ENCODE measurements around the gene ZFP57. TPM values are rescaled to one million over a fixed set of nuclear protein-coding genes. Genes with fewer than 3 reads are reported as not detected.
"Not testable (repeated sequence)": the region's sequence is repeated elsewhere in the genome, so short reads cannot be mapped to it uniquely, and the experiment has no call there.

ZFP57 gene
- total RNA-seq, 3 donors from 2014 or later, result 0.29 to 2.9 TPM; not detected in 1

GRCh38 chr6:29678114-29678513 is 2.8 kb downstream of the ZFP57 start:
- DNase-seq (ENCODE audit: low spot score in 2 of 2), result no peak
- Histone ChIP-seq H3K36me3 (no peaks in the 10 kb centered on the region), H3K4me3 (no peak overlapping the region), H3K9me3 (no peaks in the 10 kb centered on the region), H3K27me3 (no peaks in the 10 kb centered on the region), H3K4me1 (no peaks in the 10 kb centered on the region), H3K27ac (no peak overlapping the region)
- intact Hi-C loops (cut with DNase I; ENCODE audit: low total_unique reads), result no loop called here
- TF ChIP-seq POLR2AphosphoS5 (IDR thresholded peaks at IDR 0.05) (no peak), POLR2A (IDR thresholded peaks at IDR 0.05) (no peak), CTCF (IDR thresholded peaks at IDR 0.05) (no peak)

- peak overlapping the region; percentile 41 to 44 for H3K27ac ChIP-seq
- peak in 1 of 3 donors; percentile 25 for TF ChIP-seq POLR2AphosphoS5 (IDR thresholded peaks at IDR 0.05)
- TF ChIP-seq POLR2A (IDR thresholded peaks at IDR 0.05), result no peak
- intact Hi-C loops (cut with DNase I; ENCODE audit: low total_unique reads), result no loop called here
- H3K4me3 ChIP-seq, result no peak overlapping the region
- DNase-seq (ENCODE audit: low spot score in 2 of 2), result peak in 1 of 2 donors; percentile 40
- H3K4me1 ChIP-seq, result no peaks in the 10 kb centered on the region
- no peaks in the 10 kb centered on the region for H3K9me3 ChIP-seq
- H3K36me3 ChIP-seq, result no peaks in the 10 kb centered on the region
- H3K27me3 ChIP-seq, result no peaks in the 10 kb centered on the region
These were observed 3.9 kb downstream of the ZFP57 start for GRCh38 chr6:29676981-29677601.

GRCh38 chr6:29675561-29675960 is 5.4 kb downstream of the ZFP57 start:
- H3K27me3 ChIP-seq, result peaks cover 0 to 6% of the 10 kb centered on the region in 2 donors
- H3K9me3 ChIP-seq, result no peaks in the 10 kb centered on the region
- H3K27ac ChIP-seq, result no peak overlapping the region
- H3K36me3 ChIP-seq, result no peaks in the 10 kb centered on the region
- H3K4me3 ChIP-seq, result no peak overlapping the region
- DNase-seq (ENCODE audit: low spot score in 2 of 2), result no peak
- intact Hi-C loops (cut with DNase I; ENCODE audit: low total_unique reads), result no loop called here
- H3K4me1 ChIP-seq, result no peaks in the 10 kb centered on the region
- TF ChIP-seq CTCF (IDR thresholded peaks at IDR 0.05) (no peak), POLR2AphosphoS5 (IDR thresholded peaks at IDR 0.05) (no peak), POLR2A (IDR thresholded peaks at IDR 0.05) (no peak)

GRCh38 chr6:29674008-29674407 is 6.9 kb downstream of the ZFP57 start:
- Histone ChIP-seq H3K36me3 (no peaks in the 10 kb centered on the region), H3K9me3 (no peaks in the 10 kb centered on the region), H3K4me3 (no peak overlapping the region), H3K27ac (no peak overlapping the region), H3K27me3 (peaks cover 0 to 9% of the 10 kb centered on the region in 2 donors), H3K4me1 (no peaks in the 10 kb centered on the region)
- intact Hi-C loops (cut with DNase I; ENCODE audit: low total_unique reads), result no loop called here
- TF ChIP-seq POLR2AphosphoS5 (IDR thresholded peaks at IDR 0.05) (no peak), CTCF (IDR thresholded peaks at IDR 0.05) (no peak), POLR2A (IDR thresholded peaks at IDR 0.05) (no peak)
- no peak for DNase-seq (ENCODE audit: low spot score in 2 of 2)

- Histone ChIP-seq H3K36me3 (no peaks in the 10 kb centered on the region), H3K4me1 (no peaks in the 10 kb centered on the region), H3K27me3 (peaks cover 0 to 9% of the 10 kb centered on the region in 2 donors), H3K27ac (no peak overlapping the region), H3K4me3 (no peak overlapping the region), H3K9me3 (no peaks in the 10 kb centered on the region)
- intact Hi-C loops (cut with DNase I; ENCODE audit: low total_unique reads), result no loop called here
- TF ChIP-seq CTCF (IDR thresholded peaks at IDR 0.05), result no peak
- TF ChIP-seq POLR2A (IDR thresholded peaks at IDR 0.05), result no peak
- TF ChIP-seq POLR2AphosphoS5 (IDR thresholded peaks at IDR 0.05), result no peak
- no peak for DNase-seq (ENCODE audit: low spot score in 2 of 2)
These were observed 7.8 kb downstream of the ZFP57 start for GRCh38 chr6:29673161-29673560.

GRCh38 chr6:29672116-29672515 is 8.8 kb downstream of the ZFP57 start:
- H3K4me3 ChIP-seq; H3K9me3 ChIP-seq; H3K27ac ChIP-seq; H3K36me3 ChIP-seq; H3K4me1 ChIP-seq; H3K27me3 ChIP-seq; DNase-seq (ENCODE audit: low spot score in 2 of 2); intact Hi-C loops (cut with DNase I; ENCODE audit: low total_unique reads): not testable (repeated sequence)
